Activated CD8-positive, alpha-beta memory T cell treated with anti-CD3 and anti-CD28 coated beads, Interleukin-2, amount 50 U/mL, for 1 hour (primary cell): Measurements from ENCODE around the gene RAI14.

Source experiments
- DNase-seq: peaks from one replicate; pipeline ENCODE4 v3.0.0-alpha.2; 2020; ENCODE audit errors: extremely low read depth

The RAI14 gene

DNA sequence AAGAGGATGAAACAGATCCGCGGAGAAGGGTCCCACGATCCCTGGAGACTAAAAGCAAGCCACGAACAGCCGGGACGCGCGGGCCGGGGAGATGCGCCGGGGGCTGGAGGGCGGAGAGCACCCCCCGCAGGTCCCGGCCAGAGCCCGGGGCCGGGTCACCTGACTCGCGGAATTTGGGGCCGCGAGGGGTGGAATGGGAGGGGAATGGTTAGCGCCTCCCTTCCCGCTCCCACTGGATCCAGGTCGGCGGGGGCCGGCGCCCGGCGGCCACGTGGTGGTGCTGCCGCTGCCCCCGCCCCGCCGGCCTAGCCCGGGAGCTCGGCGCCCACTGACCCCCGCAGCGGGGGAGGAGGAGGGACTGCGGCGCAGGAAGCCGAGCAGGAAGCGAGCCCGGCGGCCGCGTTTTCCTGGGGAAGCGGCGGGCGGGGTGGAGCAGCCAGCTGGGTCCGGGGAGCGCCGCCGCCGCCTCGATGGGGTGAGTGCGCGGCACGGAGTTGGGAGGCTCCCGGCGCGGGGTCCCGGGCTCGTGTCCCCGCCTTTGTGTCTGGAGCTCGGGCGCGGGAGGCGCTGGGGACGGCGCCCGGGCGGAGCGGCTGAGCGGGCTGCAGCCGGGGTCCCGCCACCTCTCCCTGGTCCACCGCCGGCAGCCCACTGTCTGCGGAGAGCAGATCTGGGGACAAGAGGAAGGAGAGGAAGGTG is at the start of gene RAI14:
Gene RAI14 (plus strand): TSS at position 328 of the 699 bp plus-strand sequence. CDS start 30,592 bp downstream, outside the sequence.
- no peak for DNase-seq

DNA sequence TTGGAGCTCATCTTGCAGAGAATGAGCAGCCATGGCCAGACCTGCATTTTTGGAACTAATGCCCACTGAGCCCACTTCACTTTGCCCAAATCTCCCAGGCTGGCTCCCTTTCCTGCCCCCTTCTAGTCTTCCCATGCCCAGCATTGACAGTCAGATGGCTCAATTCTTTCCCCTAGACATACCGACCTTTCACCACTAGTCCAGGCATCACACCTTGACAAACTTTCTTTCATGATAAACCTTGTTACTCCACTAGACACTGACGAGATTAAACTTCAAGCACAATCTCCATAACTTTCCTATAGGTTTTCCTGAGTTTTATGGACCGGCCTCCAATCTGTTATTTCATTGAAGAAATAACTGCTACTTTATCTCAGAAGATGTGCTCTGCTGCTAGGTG is 47.8 kb upstream of the RAI14 start:
- no peak for DNase-seq

DNA sequence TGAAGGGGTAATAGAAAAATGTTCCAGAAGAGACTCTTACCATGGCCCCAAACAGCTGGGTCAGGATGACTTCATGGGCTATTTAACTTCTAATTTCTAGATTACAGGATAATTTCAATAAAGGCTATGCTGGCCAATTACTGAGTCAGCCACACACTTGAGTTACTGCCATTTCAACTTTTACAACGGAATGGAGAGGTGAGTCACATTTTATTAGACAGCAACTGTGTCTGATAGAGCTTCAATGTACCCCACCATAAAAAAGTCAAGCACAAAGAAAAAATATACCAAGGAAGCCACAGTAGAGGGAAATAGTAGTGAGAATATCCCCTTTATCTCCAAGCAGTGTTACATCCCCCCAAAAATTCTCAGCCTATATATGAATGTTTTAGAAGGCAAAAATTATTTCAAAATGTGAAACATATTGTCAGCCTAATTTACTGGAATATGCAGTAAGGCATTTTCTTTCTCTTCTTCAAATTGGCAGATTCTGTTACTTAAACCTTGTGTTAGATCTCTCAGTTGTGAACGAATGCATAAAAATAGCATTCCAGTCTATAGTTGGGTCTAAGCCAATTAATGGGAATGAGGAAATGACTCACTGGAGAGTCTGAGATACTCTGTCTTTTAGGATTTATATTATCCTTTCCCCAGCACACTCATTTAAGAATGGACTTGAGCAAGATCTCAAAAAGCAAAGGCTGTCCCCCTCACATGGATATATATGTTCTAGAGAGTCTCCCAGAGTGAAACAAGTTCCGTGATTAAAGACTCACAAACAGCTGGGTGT is 47.1 kb upstream of the RAI14 start:
- no peak for DNase-seq

DNA sequence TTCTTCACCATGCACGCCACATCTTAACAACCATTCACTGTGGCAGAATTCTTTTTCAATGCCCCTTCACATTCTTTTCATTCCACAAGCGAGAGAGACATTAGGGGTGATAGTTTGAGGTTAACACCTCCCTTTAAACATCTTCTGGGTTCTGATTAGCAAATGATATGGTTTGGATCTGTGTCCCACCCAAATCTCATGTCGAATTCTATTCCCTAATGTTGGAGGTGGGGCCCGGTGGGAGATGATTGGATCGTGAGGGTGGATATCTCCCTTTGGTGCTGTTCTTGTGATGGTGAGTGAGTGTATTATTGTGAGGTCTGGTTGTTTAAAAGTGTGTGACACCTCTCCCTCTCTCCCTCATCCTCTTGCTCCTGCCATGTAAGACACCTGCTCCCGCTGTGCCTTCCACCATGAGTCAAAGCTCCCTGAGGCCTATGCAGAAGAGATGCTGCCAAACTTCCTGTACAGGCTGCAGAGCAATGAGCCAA is 46.1 kb upstream of the RAI14 start:
- no peak for DNase-seq

DNA sequence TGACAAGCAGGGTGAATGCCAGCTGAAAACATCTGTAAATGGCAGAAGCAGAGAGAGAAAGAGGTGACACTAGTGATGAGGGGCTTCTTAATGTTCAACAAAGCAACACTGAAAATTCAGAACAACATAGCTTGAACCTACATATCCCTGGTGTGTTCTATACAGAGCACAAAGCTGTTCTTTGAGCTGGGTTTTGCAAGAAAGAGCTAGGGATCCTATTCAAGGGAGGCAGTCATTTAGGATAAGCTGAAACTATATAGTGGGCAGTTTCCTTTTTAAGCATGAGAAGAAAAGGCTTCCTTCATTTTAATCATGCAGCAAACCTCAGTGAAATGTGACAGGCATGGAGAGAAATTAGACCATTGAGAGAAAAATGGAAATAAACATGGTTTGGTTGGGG is 45.6 kb upstream of the RAI14 start:
- no peak for DNase-seq

DNA sequence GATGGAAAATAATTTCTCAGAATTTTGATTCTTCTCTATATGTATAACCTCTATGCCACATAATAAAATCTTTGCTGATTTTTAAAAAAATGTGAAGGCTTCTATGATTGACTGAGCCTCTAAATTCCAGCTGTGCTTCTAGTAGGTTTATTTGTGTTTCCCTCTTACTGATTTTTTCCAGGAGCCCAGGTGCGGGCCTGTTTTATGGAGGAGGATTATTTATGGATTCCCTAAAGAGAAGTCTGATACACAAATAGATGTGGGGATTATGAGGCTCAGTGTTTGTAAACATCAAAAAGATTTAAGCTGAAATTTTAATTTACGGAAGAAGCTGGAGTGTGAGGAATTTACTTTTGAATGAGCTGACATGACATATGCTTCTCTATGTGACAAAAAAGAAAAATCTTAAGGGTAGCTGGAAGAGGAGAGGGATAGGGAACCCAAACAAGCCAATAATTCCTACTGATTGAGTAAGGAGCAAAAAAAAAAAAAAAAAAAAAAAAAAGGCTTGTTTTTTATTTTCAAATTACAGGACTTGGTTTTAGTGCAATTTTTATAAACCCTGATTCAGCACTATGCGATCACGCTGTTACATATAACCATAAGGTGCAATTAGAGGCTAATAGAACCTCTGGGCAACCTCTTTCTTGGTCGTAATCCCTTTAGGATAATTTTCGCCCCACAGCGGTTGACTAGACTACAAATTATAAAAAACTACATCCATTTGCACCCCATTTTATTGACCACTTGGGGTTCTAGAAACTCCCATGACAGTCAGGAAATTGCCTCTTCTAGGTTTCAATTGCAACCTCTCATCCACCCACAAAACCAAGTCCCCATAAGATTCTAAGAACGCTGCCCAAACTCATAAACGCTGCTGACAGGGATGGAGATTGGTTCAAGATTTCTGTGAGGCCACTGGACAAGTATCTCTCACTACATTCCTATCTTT is 44.4 kb upstream of the RAI14 start:
- no peak for DNase-seq

DNA sequence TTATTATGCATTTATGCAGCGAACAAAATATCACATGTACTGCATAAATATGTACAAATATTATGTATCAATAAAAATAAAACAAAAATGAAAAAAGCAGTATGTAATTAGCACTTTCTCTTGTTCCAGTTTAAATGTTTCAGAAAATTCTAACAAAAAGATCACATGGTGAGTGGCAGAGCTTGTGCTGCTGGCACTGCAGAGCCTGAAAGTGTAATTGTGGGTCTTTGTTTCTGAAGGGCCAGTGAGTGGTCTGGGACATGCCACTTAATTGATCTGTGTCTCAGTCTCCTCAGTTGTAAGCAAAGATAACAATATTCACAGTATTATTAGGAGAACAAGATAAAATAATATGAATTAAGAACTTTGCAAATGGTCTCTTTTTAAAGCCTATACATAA is 39.5 kb upstream of the RAI14 start:
- no peak for DNase-seq

DNA sequence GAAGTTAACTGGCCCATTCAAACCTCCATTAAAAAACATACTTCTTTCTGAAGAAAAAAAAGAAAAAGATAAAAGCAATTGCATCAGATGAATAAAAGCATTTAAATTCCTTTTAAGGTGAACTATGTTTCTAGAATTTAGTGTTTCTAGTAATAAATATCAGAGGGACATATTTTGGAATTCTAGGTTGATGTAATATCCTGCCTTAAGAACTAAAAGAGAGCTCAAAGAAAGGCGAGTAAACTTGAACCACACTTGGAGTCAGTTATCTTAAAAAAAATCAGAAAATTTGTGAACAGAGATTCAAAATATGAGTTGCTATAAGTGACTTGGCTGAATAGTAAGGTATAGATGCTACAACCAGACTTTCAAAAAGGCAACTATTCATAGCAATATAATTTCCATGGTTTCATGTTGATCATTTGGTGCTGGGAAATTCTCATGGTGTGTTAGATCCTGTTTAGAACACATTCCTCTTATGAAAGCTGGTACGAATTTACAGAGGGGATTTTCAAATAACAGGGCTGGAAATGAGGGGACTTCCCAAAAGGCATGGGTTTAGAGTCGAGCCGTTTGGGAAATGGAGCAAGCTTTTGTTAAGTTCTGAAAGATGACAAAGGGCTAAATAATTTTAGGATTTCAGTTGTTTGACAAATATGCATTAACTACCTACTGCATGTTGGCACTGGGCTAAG is 37.6 kb upstream of the RAI14 start:
- no peak for DNase-seq

DNA sequence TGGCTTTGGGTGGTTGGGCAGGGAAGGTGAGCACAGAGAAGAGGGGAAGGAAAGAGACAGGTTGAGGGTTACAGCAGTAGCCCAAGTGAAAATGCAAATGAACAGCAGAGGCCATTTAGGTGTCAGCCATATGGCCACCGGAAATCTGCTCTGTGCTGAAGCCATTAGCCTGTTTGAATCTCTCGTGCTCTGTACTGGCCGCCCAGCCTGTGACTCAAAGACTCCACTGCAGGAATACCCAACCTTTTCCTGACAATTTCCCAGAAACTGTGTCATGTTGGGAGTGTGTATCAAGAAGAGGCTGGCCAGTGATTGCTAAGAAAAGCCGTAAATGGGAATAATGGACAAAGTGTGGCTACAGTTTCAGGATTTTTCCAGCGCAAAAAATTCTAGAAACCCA is 35.9 kb upstream of the RAI14 start:
- DNase-seq, result no peak

DNA sequence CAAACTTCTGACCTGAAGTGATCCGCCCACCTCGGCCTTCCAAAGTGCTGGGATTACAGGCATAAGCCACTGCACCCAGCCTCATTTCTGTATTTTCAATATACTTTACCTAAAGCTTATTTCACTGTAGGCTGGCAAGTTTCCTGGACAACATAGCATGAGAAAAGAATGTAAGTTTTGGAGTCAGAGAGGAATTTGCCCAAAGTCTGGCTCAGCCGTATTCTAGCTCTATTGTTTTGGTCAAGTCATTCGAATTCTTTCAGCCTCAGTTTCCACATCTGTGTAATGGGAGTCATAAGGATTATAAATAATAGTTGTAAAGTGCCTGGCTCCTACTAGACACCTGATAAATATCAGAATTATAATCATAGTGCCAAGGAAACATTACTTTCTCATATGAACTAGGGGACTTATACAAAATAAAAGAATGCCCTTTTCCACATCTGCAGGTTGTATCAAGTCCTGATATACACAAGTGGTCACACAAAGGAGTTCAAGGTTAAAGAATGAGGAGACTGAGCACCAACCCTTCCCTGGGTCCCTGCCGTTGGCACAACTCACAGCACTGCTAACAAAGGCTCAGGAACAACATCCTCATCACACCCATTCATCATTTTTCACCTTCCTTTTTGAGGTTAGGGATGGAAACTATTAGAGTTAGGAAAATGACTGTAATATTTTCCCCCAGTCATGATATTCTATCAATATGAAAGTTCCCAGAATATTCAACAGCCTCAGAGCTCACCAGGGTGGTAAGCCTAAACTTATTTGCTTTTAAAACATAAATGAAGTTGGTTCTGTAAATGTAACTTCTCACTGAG is 34.6 kb upstream of the RAI14 start:
- no peak for DNase-seq

DNA sequence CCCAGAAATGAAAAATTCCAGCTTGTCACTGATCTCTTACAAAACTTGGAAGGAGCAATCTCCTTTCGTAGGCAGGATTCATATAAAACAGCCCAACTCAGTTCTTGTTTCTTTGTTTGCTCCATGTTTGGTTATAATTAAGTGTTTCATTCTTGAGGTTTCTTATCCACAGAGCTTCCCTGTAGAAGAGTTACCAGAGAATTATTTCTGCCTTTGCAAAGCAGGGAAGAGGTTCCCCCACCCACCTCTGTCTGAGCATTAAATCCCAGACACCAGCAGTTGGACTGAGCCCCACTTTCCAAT is 34.1 kb upstream of the RAI14 start:
- DNase-seq, result no peak

DNA sequence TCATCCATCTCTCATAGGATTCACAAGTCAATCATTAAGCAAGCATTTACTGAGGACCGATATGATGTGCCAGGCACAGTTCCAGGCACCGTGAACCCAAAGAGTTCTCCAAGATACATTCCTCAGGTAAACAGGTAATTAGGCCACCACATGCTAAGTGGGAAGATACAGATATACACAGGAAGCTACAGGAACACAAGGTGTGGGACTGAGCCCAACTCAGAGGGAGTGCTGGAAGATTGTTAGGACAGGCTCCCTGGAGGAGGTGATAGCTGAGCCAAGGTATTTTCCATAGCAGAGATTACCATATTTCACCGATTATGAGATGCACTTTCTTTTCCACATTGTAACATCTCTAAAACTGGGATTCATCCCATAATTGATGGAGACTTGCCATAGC is 31.4 kb upstream of the RAI14 start:
- no peak for DNase-seq

DNA sequence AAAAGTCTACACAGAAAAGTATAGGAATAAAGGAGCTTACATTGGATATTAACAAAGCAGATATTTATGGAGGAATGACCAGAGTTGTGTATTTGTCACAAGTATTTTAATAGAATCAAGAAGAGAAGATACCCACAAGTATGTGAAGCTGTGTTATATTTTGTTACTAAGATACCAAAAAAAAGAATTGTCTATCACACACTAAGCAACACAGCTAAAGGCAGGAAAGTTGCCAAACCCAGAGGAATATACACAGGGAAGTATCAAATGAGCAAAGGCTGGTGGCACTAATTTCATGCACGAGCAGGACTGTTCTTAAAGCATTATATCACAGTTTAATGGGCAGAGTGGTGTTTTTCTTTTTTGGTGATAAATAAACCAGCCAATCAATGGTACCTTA is 30.9 kb upstream of the RAI14 start:
- no peak for DNase-seq

DNA sequence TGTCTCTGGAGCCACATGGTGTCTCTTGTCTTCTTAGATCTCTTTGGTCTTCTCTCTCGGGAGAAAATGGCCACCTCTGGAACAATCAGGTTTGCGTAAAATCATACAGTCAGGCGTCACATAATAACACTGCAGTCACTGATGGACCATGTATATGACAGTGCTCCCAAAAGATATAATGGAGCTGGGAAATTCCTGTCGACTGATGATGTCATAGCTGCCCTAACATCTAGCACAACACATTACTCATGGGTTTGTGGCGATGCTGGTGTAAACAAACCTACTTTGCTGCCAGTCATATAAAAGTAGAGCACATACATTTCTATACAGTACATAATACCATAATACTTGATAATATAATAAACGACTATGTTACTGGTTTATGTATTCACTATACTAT is 30.1 kb upstream of the RAI14 start:
- no peak for DNase-seq

DNA sequence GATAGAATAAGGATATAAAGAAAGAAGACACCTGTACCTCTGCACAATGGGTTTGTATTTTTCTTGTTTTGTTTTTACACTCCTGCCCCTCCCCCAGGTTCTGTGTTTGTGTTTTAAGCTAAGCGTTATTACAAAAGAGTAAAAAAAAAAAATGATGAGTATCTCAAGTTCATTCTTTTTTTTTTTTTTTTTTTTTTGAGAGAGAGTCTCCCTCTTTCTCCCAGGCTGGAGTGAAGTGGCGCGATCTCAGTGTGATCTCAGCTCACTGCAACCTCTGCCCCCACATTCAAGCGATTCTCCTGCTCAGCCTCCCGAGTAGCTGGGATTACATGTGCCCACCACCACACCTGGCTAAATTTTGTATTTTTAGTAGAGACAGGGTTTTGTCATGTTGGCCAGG is 29.4 kb upstream of the RAI14 start:
- no peak for DNase-seq

DNA sequence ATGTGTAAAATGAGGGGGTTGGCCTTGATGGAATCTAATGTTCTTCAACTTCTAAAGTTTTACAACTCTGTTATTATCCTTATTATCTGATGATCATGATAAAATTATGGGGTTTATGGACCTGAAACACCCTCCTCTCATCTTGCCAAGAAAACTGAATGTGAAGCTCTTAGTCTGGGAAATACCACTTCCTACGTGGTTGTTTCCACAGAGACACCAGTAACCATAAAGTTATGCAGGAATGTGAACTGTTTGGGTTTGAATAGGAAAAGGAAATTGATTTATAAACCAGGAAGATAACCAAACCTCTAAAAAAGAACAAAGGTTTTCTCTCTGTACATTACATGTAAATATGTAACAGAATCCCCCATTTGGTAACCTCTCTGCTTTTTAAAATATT is 28.3 kb upstream of the RAI14 start:
- DNase-seq, result no peak

DNA sequence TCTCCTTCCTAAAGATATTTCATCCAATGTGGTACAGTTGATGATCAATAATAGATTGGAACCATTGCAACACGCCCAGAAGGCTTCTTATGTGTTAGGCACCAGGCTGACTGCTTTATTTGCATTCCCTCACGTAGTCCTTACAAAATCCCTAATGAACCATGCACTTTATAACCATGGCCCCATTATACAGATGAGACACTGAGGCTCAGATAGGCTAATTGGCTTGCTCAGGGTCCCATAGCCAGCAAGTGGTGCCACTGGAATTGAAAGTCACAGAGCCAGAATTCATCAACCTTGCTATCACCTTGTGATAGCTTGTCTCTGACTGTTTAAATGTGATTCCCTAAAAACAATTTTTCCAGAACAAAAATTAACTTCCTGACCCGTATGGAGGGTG is 27.8 kb upstream of the RAI14 start:
- DNase-seq, result no peak

DNA sequence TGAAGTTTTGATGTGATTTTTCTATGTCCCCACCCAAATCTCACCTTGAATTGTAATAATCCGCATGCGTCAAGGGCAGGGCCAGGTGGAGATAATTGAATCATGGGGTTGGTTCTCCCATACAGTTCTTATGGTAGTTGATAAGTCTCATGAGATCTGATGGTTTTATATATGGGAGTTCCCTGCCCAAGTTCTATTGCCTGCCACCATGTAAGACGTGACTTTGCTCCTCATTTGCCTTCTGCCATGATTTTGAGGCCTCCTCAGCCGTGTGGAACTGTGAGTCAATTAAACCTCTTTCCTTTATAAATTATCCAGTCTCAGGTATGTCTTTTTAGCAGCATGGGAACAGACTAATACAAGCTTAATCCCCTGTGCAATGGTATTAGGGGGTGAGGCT is 25.5 kb upstream of the RAI14 start:
- no peak for DNase-seq

DNA sequence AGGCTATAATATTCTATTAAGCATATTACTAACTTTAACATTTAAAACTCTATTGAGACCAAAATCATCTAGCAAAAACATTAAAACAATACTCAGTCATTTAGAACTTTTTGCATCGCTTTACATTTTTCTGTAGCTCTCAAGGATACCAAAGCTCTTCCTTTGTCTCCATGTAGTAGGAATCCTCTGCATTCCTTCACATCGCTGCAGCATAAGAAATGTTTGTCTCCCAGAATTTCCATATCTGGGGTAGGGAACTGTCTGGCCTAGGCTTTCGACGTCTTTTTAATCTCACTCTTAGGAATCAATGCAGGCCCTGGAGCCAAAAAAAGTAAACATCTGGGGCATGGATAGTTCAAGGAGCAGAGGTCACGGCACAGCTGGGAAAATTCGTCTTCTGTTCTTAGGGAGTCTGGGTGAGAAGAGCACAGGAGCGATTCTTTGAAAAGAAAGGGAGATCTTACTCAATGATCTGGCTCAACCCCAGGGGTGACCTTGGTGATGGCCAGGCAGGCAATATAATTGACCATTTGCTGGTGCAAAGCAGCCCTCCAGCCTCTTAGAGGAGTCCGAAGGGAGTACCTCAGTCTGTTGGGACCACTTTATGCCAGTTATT is 23.2 kb upstream of the RAI14 start:
- no peak for DNase-seq

DNA sequence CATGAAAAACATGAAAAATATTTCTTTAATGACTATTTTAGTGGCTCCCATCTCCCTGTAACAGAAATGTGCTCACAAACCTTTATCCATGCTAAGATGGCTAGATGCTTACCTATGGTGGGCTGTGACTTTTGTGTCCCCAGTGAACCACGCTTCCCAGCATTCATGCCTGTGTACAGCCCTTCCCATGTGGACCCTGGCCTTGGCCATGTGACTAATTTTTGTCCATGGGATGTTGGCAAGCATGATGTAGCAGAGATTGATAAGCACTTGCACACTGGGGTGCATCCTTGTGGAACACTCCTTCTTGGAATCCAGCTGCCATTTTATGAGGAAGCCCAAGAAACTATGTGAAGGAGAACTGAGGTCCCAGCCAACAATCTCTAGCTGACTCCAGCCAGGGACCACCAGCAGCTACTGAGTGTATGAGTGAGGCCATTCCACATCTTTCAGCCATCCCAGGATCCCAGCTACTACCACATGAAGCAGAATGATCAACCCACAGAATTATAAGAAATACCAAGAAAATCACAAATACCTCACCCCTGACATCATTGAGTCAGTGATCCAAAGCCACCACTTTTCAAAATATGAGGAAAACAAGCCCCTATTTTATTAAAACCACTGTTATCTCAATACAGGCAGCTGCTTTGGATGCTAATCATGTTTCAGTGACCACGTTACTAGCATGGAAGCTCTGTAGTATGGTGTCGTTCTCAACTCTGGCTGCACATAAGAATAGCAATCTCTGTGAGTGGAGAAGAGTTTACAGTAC is 16.1 kb upstream of the RAI14 start:
- no peak for DNase-seq
